Stimulated activated CD4-positive, alpha-beta T cell treated with anti-CD3 and anti-CD28 coated beads, Interleukin-4, amount 100 ng/mL, for 24 hours (primary cell): Measurements from ENCODE around the gene RGL3.
"Not testable (repeated sequence)": the region's sequence is repeated elsewhere in the genome, so short reads cannot be mapped to it uniquely, and the experiment has no call there.

Experiments
- DNase-seq: peaks from one replicate; pipeline ENCODE4 v3.0.0-alpha.2; 2020

Gene RGL3

DNA sequence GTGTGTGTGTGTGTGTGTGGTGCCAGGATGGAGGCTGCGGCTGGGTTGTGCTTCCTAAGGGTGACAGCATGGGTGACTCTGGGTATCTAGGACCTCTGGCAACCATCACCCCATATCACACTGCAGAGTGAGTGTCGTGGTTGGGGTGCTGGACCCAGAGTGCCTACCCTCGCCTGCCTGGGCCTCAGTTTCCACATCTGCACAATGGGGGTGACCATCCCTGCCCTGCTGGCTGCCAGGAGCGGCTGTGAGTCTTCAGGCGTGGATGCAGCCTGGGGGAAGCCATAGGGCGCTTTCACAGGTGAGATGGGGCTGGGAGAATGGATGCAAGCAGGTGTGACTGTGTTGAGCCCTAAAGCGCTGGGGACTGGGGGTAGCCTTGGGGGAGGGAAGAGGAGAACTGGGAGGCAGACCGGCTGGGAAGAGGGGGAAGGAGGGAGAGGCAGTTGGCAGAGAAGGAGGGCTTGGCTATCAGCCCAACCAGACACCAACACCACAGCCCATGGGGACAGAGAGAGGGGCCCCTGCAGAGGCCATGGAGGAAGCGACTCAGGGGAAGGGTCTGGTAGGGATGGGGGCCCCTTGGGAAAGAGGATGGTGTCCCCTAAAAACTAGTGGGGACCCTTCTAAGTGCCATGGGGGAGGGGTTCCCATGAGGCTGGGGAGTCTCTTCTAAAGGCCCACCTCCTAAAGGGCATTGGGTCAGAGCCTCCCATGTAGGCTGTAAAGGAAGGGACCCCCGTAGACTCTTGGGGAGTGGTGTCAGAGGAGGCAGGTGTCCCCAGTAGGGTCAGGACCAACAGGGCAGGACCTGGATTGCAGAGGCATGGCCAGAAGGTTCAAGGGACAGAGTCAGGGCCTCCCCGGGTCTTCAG lies 62.2 kb downstream of the RGL3 start:
- no peak for DNase-seq

DNA sequence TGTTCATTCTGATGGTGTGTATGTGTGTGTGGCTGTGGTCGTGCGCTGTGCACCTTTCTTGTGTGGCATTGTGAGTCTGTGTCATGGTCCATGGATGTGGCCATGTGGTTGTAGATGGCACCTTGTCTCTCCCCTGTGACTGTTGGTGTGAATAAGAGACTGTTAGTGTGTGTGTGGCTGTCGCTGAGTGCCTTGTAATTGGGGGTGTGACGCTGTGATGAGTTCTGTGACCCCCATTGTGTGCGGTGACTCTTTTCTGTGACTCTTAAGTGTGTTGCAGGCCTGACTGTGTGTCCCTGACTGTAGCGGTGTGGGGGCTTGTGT lies 63.1 kb downstream of the RGL3 start:
- no peak for DNase-seq

DNA sequence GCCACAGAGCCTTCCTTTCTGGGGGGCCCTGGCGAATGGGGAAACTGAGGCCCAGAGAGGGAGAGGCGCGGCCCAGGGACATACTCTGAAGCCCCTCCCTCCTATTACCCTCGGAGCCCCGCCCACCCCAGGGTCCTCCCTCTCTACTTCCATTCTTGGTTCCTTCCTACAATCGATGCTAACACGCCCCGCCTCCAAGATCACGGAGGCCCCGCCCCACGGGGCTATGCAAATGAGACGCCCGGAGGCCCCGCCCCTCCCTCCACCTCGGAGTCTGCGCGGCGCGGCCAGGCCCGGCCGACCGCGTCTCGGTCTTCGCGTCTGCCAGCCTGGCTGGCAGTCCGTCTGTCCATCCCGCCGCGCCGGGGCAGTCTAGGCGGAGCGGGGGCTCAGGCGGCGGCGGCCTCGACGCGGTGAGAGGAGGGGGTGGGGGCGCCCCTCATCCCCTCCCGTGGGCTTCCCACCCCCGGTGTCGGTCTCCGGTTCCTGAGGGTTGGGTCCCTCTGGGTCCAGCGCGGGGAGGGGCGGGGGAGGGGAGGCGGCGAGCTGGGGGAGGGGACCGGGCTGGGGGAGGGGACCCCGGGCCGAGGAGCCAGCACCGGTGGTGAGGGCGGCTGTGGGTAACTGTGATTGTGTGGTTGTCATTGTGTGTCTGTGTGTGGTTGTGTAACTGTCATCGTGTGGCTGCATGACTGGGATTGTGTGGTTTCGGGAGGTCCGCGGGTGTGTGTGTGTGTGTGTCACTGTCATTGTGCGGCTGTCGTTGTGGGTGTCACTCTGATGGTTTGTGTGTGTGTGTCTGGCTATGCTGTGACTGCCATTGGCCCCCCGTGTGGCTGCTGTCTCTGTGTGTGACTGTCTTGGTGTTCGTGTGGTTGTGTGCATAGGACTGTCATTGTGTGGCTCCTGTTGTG lies 63.7 kb downstream of the RGL3 start, which contains the start of gene PLPPR2:
TSS of gene PLPPR2 (plus strand) at position 273 of the 914 bp plus-strand sequence. CDS start 2,242 bp downstream, outside the sequence.
- DNase-seq, result peak; percentile 87

DNA sequence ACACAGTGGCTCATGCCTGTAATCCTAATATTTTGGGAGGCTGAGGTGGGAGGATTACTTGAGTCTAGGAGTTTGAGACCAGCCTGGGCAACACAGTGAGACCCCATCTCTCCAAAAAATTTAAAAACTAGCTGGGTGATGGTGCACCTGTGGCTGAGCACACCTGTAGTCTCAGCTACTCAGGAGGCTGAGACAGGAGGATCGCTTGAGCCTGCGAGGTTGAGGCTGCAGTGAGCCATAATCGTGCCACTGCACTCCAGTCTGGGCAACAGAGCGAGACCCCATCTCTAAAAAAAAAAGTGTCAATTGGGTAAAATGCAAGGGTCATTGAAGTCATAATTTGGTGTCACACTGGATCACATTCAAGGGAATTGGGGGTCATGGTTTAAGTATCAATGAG lies 65.0 kb downstream of the RGL3 start:
- not testable (repeated sequence) for DNase-seq

DNA sequence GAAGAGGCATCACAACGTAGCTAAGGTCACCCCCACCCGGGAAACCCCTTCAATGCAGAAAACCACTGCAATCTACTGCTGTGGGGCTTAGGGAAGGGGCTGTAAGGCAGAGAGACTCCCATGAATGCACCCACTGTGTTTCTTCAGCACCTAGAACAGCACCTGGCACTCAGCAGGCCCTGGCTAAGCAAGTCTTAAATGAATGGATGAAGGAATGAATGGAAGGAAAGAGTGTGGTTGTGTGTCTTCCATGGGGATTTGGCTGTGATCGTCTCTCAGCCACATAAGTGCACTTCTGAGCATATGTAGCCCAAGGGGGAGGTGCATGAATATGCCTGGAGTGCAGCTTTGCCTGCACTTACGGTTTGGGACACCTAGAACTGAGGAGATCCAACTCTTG lies 69.9 kb downstream of the RGL3 start:
- no peak for DNase-seq

DNA sequence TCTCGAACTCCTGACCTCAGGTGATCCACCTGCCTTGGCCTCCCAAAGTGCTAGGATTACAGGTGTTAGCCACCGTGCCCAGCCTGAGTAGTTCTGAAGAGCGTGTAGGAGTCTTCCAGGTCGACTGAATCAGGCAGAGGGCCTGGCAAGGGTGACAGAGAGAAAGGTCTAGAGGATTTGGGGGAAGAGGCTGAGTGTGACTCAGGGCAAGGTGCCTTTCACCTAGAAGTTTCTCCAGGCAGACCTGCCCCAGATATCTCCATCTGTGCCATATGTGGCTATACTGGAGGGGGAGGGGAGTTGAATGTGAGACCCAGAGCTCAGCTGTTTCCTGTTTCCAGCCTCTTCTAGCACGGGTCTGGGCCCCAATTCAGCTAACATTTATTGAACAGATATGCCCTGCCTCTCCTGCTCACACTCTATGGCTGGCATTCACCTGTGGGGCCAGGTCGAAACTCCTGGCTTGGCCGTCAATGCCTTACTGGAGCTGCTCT lies 71.5 kb downstream of the RGL3 start:
- DNase-seq, result no peak

DNA sequence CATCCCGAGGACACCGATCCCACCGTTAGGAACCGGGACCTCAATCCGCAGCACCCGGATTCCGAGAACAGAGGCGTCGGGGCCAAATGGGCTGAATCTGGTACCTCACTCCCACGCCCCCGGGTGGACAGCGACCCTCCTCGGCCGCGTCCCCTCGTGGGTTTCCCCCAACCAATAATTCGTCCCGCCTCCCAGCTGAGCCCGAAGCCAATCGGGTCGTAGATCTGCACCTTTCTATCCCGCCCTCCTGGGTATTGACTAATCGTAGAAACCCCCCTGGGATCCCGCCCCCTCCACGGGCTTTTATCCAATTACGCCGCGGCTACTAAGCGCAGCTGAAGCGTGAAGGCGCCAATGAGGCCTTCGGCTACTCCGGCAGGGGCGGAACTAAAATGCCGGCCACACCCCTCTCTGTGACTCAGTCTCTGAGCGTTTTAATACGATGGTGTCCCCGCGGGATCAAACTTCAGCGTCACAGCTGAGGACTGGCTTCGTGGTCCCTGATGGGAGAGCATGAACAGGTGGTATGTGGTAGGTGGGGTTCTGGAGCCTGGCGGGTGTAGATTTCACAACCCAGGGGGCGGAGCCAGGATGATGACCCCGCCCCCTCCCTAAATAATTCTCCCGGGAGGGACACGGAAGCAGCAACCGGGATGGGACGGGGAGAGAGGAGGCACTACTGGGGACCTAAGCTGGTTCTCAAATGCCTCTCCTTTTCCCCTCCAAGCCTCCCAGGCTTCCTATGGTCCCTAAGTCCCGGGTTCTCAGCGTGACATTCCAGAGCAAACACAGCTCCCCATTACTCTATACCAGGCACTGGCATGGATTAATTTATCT lies 72.8 kb downstream of the RGL3 start, which contains the start of the genes CCDC159 and TMEM205:
TSS of gene CCDC159 (plus strand) at position 416 of the 837 bp plus-strand sequence. CDS start at position 504, 88 bp downstream.
TSS of gene TMEM205 (minus strand) at position 165 of the 837 bp plus-strand sequence. CDS start 649 bp downstream, outside the sequence.
- DNase-seq, result peak; percentile 99

DNA sequence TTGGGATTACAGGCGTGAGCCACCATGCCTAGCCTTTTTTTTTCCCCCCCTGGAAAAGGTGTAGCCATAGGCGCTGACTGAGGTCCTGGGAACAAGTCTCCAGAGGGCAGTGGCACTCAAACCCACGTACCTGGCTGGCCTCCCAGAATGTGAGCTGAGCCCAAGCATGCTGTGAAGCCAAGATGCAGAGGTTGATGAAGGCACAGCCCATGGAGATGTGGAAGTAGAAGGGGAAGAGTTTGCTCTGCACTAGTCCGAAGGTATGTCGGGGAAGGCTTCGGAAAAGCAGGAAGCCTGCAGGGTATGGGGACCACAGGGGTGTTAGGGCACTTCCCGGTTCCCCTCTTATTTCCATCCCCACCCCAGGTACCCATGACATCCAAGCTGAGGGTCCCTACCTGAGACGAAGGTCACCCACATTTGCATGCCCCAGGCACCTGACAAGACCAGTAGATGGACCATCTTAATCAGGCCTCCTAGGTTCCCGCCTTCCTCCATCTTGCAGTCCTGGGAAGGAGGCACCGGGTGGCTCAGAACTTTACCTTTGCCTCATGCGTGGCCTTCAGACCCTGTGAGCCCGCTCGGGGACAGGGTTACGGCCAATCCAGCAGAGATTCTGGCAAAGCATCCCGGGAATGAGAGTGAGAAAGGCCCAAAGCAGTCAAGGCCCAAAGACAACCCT lies 73.9 kb downstream of the RGL3 start:
- DNase-seq, result no peak
